ENCODE measurements around the gene ZCWPW2. TPM values are rescaled to one million over a fixed set of nuclear protein-coding genes. Genes with fewer than 3 reads are reported as not detected.

Gene ZCWPW2
- total RNA-seq, 3 donors from 2014 or later (not counting 1 experiment from before 2014, with no cell fraction given) = 0.43 TPM; not detected in 2

GRCh38 chr3:28335246-28335645 lies 13.3 kb upstream of the ZCWPW2 start:
- Mint-ChIP-seq H3K36me3 (no peaks in the 10 kb centered on the region), H3K4me1 (peaks cover 0 to 6% of the 10 kb centered on the region in 2 donors), H3K4me3 (no peak overlapping the region), H3K9me3 (no peaks in the 10 kb centered on the region), H3K27me3 (ENCODE audit: low read depth in 2 of 2) (no peaks in the 10 kb centered on the region), H3K27ac (no peak overlapping the region)
- H3K36me3 ChIP-seq (ENCODE audit: control insufficient read depth, insufficient read depth, low read length) = peaks cover 30% of the 10 kb centered on the region
- H3K27me3 ChIP-seq (ENCODE audit: control insufficient read depth, insufficient read depth, low read length) = no peaks in the 10 kb centered on the region
- no peaks in the 10 kb centered on the region for H3K4me1 ChIP-seq (ENCODE audit: control insufficient read depth, insufficient read depth, low read length)
- 36% methylated on average over 1 of the region's 2 CpGs for WGBS (ENCODE audit: insufficient coverage)
- no peak for ATAC-seq
- TF ChIP-seq CTCF (IDR thresholded peaks at IDR 0.05) = no peak
- no peak for DNase-seq
- H3K4me3 ChIP-seq (ENCODE audit: low read length) = no peak overlapping the region
- intact Hi-C loops (cut with micrococcal nuclease) = no loop called here
- no peak overlapping the region for H3K27ac ChIP-seq (ENCODE audit: low read length)
- no peaks in the 10 kb centered on the region for H3K9me3 ChIP-seq (ENCODE audit: control insufficient read depth, insufficient read depth, low read length)

- Histone ChIP-seq H3K4me3 (ENCODE audit: low read length) (no peak overlapping the region), H3K36me3 (ENCODE audit: control insufficient read depth, insufficient read depth, low read length) (peaks cover 29% of the 10 kb centered on the region), H3K27ac (ENCODE audit: low read length) (no peak overlapping the region), H3K27me3 (ENCODE audit: control insufficient read depth, insufficient read depth, low read length) (no peaks in the 10 kb centered on the region), H3K9me3 (ENCODE audit: control insufficient read depth, insufficient read depth, low read length) (no peaks in the 10 kb centered on the region), H3K4me1 (ENCODE audit: control insufficient read depth, insufficient read depth, low read length) (no peaks in the 10 kb centered on the region)
- H3K9me3 Mint-ChIP-seq = no peaks in the 10 kb centered on the region
- H3K27ac Mint-ChIP-seq = no peak overlapping the region
- no peaks in the 10 kb centered on the region for H3K27me3 Mint-ChIP-seq (ENCODE audit: low read depth in 2 of 2)
- intact Hi-C loops (cut with micrococcal nuclease) = no loop called here
- no peak for ATAC-seq
- TF ChIP-seq CTCF (IDR thresholded peaks at IDR 0.05) = no peak
- H3K4me1 Mint-ChIP-seq = peaks cover 2 to 10% of the 10 kb centered on the region in 2 donors
- no peaks in the 10 kb centered on the region for H3K36me3 Mint-ChIP-seq
- no peak for DNase-seq
- no peak overlapping the region for H3K4me3 Mint-ChIP-seq
These were observed 11.3 kb upstream of the ZCWPW2 start for GRCh38 chr3:28337230-28337629.

GRCh38 chr3:28343144-28343543 lies 5.4 kb upstream of the ZCWPW2 start:
- peaks cover 30 to 37% of the 10 kb centered on the region in 2 donors for H3K4me1 Mint-ChIP-seq
- no peaks in the 10 kb centered on the region for H3K36me3 Mint-ChIP-seq
- no peaks in the 10 kb centered on the region for H3K27me3 ChIP-seq (ENCODE audit: control insufficient read depth, insufficient read depth, low read length)
- no peak overlapping the region for H3K4me3 ChIP-seq (ENCODE audit: low read length)
- no peak overlapping the region for H3K27ac ChIP-seq (ENCODE audit: low read length)
- peak overlapping the region in 1 of 2 donors; percentile 30 for H3K27ac Mint-ChIP-seq
- TF ChIP-seq CTCF (IDR thresholded peaks at IDR 0.05) = no peak
- no peaks in the 10 kb centered on the region for H3K9me3 ChIP-seq (ENCODE audit: control insufficient read depth, insufficient read depth, low read length)
- DNase-seq (no peak), ATAC-seq (no peak)
- H3K9me3 Mint-ChIP-seq = no peaks in the 10 kb centered on the region
- intact Hi-C loops (cut with micrococcal nuclease) = no loop called here
- H3K36me3 ChIP-seq (ENCODE audit: control insufficient read depth, insufficient read depth, low read length) = peaks cover 12% of the 10 kb centered on the region
- peaks cover 3% of the 10 kb centered on the region for H3K4me1 ChIP-seq (ENCODE audit: control insufficient read depth, insufficient read depth, low read length)
- no peaks in the 10 kb centered on the region for H3K27me3 Mint-ChIP-seq (ENCODE audit: low read depth in 2 of 2)
- no peak overlapping the region for H3K4me3 Mint-ChIP-seq

GRCh38 chr3:28345690-28346089 lies 2.8 kb upstream of the ZCWPW2 start:
- Mint-ChIP-seq H3K36me3 (no peaks in the 10 kb centered on the region), H3K27ac (peak overlapping the region in 1 of 2 donors; percentile 93), H3K4me3 (no peak overlapping the region), H3K9me3 (peaks cover 0 to 2% of the 10 kb centered on the region in 2 donors), H3K4me1 (peaks cover 48 to 55% of the 10 kb centered on the region in 2 donors), H3K27me3 (ENCODE audit: low read depth in 2 of 2) (no peaks in the 10 kb centered on the region)
- ATAC-seq (no peak), DNase-seq (no peak)
- no CpG with 5 or more reads among the region's 1 CpG for WGBS (ENCODE audit: insufficient coverage)
- Histone ChIP-seq H3K27me3 (ENCODE audit: control insufficient read depth, insufficient read depth, low read length) (no peaks in the 10 kb centered on the region), H3K4me1 (ENCODE audit: control insufficient read depth, insufficient read depth, low read length) (peaks cover 9% of the 10 kb centered on the region), H3K36me3 (ENCODE audit: control insufficient read depth, insufficient read depth, low read length) (no peaks in the 10 kb centered on the region), H3K9me3 (ENCODE audit: control insufficient read depth, insufficient read depth, low read length) (no peaks in the 10 kb centered on the region), H3K27ac (ENCODE audit: low read length) (no peak overlapping the region), H3K4me3 (ENCODE audit: low read length) (no peak overlapping the region)
- intact Hi-C loops (cut with micrococcal nuclease) = loop anchor here (5.0 kb wide), 3 partner anchors 48 to 863 kb away; partner anchors contain the start of gene SLC4A7
- no peak for TF ChIP-seq CTCF (IDR thresholded peaks at IDR 0.05)

Measured in natural killer cell (primary cell).